Right renal cortex interstitium (tissue), 3 donors: ENCODE measurements around the gene SYT8. TPM values are rescaled to one million over a fixed set of nuclear protein-coding genes. Genes with fewer than 3 reads are reported as not detected.
"Not testable (repeated sequence)": the region's sequence is repeated elsewhere in the genome, so short reads cannot be mapped to it uniquely, and the experiment has no call there.

Source experiments
- DNase-seq, 3 donors: peaks; one replicate each; pipeline ENCODE4 v3.0.0-alpha.2; 2013; ENCODE audit warnings: low read depth in 3 of 3, low spot score in 2 of 3
- polyA plus RNA-seq, 3 donors: library from polyadenylated mRNA; unstranded; fragments of 120-200 nt; gene quantifications; one replicate each; pipeline ENCODE4 v1.2.1, GENCODE V29; 2013; ENCODE audit not compliant: insufficient read length in 3 of 3

SYT8 gene
- polyA plus RNA-seq, 3 donors: 0.33 TPM; not detected in 2

DNA sequence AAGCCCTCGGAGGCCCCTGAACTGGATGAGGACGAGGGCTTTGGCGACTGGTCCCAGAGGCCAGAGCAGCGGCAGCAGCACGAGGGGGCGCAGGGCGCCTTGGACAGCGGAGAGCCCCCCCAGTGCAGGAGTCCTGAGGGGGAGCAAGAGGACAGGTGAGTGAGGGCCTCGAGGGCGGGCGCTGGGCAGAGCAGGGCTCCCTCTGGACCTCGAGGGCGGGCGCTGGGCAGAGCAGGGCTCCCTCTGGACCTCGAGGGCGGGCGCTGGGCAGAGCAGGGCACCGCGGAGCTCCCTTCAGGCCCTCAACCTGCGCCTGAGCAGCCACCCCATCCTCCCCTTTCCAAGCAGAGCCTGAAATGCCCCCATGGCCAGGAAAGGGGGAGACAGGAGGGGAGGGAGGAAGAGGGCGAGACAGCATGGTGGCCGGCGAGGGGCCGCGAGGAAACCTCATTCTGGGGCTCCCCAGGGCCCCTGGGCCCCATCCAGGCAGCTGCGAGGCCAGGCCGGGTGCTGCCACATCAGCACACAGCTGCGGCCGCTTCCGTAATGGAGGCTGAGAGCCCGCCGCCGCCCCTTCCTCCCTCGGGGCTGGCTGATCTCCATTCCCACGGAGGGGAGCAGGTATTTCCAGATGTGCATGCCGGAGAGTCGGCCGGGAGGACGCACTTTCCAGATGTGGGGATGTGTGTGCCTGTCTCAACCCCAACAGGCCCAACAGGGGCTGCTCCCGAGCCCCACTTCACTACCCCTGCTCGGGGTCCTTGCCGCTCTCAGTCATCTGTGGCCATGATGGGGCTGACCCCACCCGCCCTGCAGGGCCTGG is 46.9 kb downstream of the SYT8 start:
- no peak for DNase-seq

DNA sequence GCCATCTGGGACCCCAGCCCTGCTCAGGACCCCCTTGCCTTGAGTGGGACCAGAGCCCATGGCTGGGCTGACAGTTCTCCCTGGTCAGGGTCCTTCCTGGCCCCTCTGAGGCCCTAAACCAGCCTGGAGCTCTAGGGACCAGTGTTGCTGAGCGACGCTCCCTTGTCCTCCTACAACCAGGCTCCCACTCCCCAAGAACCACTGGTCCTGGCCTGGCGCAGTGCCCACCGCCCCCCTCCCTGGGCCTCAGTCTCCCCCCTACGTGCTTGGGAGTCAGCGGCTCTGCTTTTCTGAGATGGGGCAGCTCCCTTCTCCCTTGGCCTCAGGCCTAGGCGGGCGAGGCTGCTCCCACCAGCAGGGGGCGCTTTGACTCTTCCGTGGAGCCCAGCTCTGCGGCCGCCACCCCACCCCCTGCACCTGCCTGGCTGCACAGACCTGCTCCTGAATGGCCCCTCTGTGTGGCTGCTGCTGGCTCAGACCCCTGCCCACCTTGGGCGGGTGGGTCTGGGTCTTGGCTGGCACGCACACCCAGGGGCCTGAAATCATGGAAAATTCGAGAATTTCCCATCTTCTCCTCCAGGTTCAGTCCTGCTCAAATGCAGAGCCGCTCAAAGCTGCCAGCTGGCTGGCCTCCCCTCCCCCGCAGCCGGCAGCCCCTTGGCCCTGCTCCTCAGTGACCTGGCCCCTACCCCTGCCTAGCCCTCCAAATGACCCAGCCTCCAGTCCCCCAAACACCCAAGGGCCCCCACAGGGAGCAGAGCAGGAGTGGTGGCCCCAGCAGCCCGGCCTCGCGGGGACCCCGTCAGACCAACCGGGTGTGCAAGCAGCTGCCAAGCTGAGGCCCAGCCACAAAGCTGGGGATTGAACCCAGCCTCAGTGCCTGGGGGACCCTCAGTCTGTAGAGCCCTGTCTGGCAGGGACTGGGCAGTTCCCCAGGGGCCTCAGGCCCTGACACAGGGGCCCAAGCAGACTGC is 47.8 kb downstream of the SYT8 start:
- DNase-seq: peak in 1 of 3 donors; percentile 75

DNA sequence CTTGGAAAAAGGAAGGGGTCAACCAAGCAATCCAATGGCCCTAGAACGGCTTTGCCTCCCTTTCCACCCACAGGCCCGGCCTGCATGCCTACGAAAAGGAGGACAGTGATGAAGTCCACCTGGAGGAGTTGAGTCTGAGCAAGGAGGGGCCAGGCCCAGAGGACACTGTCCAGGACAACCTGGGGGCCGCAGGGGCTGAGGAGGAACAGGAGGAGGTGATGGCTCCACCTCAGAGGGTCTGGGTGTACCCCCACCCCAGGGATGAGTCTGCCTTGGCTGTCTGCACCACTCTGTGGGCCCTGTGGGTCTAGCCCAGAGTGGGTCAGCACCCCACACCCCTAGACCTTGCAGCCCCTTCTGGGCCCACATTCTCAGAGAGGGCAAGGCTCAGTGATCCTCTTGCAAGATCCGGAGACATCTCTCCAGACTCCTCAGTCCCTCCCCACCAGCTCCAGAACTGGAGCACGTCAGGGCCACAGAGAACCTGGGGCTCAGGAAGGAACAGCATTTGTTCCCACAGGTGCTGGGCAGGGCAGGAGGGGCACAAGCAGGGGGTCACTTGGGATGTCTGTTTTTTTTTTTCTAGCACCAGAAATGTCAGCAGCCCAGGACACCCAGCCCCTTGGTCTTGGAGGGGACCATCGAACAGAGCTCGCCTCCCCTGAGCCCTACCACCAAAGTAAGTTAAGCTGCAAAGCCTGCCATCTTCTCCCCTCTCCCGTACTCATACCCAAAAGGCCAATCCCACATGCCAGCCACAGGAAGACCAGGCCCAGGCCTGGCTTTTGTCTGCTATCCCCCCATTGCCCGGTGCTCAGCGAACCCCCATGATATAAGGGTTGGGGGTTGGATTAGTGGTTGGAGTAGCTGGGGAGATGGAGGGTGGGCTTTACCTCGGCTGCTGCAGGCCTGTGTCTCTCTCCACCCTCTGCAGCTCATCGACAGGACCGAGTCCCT is 48.8 kb downstream of the SYT8 start:
- DNase-seq: no peak

DNA sequence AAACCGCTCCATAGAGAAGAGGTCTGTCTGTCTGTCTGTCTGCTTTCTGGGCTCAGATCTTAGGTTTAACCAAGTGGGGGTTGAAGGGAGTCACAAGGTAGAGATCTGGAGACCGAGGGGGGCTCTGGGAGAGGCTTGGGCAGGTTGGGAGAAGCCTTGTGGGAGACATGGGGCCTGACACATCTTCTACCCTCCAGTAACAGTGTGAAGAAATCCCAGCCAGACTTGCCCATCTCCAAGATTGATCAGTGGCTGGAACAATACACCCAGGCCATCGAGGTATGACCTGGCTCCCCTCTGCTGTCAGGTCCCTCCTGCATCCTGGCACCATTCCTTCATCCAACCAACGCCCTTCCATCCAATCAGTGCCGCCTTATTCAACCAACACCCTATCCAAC is 49.5 kb downstream of the SYT8 start:
- no peak for DNase-seq

DNA sequence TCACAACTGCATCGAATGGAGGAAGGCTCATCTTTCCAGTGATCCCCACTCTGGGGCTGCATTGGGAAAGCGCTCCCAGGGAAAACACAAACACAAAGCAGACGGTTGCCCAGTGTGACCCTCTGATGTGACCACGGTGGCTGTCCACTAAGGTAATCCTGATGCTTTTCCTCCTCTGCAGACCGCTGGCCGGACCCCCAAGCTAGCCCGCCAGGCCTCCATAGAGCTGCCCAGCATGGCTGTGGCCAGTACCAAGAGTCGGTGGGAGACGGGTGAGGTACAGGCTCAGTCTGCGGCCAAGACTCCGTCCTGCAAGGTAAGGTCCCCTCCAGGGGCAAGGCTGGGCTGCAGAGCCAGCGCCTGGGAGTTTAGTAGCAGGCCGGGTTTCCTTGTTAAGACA is 51.8 kb downstream of the SYT8 start:
- not testable (repeated sequence) for DNase-seq

Other genes starting within 250 kb of the SYT8 start
- under 1 TPM in 1 of 3 donors, not detected in 2; 0.18 TPM for gene KRTAP5-1, start 249.7 kb upstream of the SYT8 start, polyA plus RNA-seq
- gene KRTAP5-2, start 236.7 kb upstream of the SYT8 start, polyA plus RNA-seq: under 1 TPM in 1 of 3 donors, not detected in 2; 0.21 TPM
- not detected for gene KRTAP5-3, start 226.5 kb upstream of the SYT8 start, polyA plus RNA-seq
- not detected for gene KRTAP5-4, start 212.9 kb upstream of the SYT8 start, polyA plus RNA-seq
- gene KRTAP5-5, start 205.2 kb upstream of the SYT8 start, polyA plus RNA-seq: not detected
- not detected for gene KRTAP5-6, start 137.8 kb upstream of the SYT8 start, polyA plus RNA-seq
- under 1 TPM; 0.11 to 0.30 (median 0.14) TPM for gene IFITM10, start 84.4 kb upstream of the SYT8 start, polyA plus RNA-seq
- 100 to 1,000 TPM; 192 to 255 (median 211) TPM for gene CTSD, start 71.1 kb upstream of the SYT8 start, polyA plus RNA-seq
- under 1 TPM; 0.29 to 0.42 (median 0.40) TPM for gene TNNI2, start 4.0 kb downstream of the SYT8 start, polyA plus RNA-seq
- gene LSP1, start 18.1 kb downstream of the SYT8 start, polyA plus RNA-seq: 1 to 10 TPM; 4.2 to 4.8 (median 4.8) TPM
- gene PRR33, start 56.9 kb downstream of the SYT8 start, polyA plus RNA-seq: under 1 TPM; 0.04 to 0.07 (median 0.07) TPM
- 1 to 10 TPM; 5.3 to 7.3 (median 5.9) TPM for gene TNNT3, start 84.7 kb downstream of the SYT8 start, polyA plus RNA-seq
- 10 to 100 TPM; 49.9 to 54.0 (median 50.6) TPM for gene MRPL23, start 112.3 kb downstream of the SYT8 start, polyA plus RNA-seq
- 1,000 to 10,000 TPM; 2,355 to 2,928 (median 2,601) TPM for gene H19, start 162.9 kb downstream of the SYT8 start, polyA plus RNA-seq